Neural cell (in vitro differentiated cells): ENCODE data around the gene COL19A1. TPM values are rescaled to one million over a fixed set of nuclear protein-coding genes. Genes with fewer than 3 reads are reported as not detected.

ENCODE experiments used
- H2AFZ ChIP-seq: fragments of 200-600, 300-800 bp; sonication (generic), shearing (Covaris generic); 2 replicates; pipeline ENCODE4 v1.6.0; 2014; ENCODE audit warnings: low read depth, mild to moderate bottlenecking, antibody characterized with exemption, low read length, moderate library complexity
- H3F3A ChIP-seq: fragments of 200-600 bp; shearing (Covaris generic); 2 replicates; pipeline ENCODE4 v1.6.1; 2016; ENCODE audit warnings: mild to moderate bottlenecking, moderate library complexity, mixed read lengths, antibody characterized with exemption, low read length; ENCODE audit not compliant: insufficient read depth, poor library complexity, severe bottlenecking
- H3K27ac ChIP-seq: fragments of 200-600, 300-800 bp; sonication (generic), shearing (Covaris generic); 2 replicates; pipeline ENCODE4 v1.5.1; 2014; ENCODE audit warnings: mild to moderate bottlenecking, low read length, moderate library complexity
- H3K27me3 ChIP-seq: fragments of 300-800, 200-600 bp; sonication (generic), shearing (Covaris generic); 2 replicates; pipeline ENCODE4 v1.6.0; 2014; ENCODE audit warnings: mild to moderate bottlenecking, low read depth, low read length, moderate library complexity; ENCODE audit not compliant: insufficient read depth
- H3K36me3 ChIP-seq: fragments of 300-800, 200-600 bp; sonication (generic), shearing (Covaris generic); 2 replicates; pipeline ENCODE4 v1.5.1; 2014; ENCODE audit warnings: mild to moderate bottlenecking, antibody characterized with exemption, low read length, moderate library complexity; ENCODE audit not compliant: insufficient read depth
- H3K4me2 ChIP-seq: fragments of 300-800, 200-600 bp; sonication (generic), shearing (Covaris generic); 2 replicates; pipeline ENCODE4 v1.6.0; 2014; ENCODE audit warnings: mild to moderate bottlenecking, low read length
- H3K4me3 ChIP-seq: fragments of 300-800, 200-600 bp; sonication (generic), shearing (Covaris generic); 2 replicates; pipeline ENCODE4 v1.5.1; 2014; ENCODE audit warnings: mild to moderate bottlenecking, low read length, moderate library complexity
- H3K79me2 ChIP-seq: fragments of 200-600 bp; shearing (Covaris generic); replicated peaks from 2 replicates; pipeline ENCODE4 v1.6.0; 2014; ENCODE audit warnings: mild to moderate bottlenecking, low read length, moderate library complexity; ENCODE audit not compliant: insufficient read depth
- H3K9ac ChIP-seq: fragments of 300-800, 200-600 bp; sonication (generic), shearing (Covaris generic); 2 replicates; pipeline ENCODE4 v1.6.1; 2016; ENCODE audit warnings: mild to moderate bottlenecking, low read length, mixed read lengths
- H3K9me2 ChIP-seq: fragments of 200-600 bp; shearing (Covaris generic); 2 replicates; pipeline ENCODE4 v1.6.1; 2016; ENCODE audit warnings: mild to moderate bottlenecking, low read length, mixed read lengths; ENCODE audit not compliant: insufficient read depth
- H3K9me3 ChIP-seq: fragments of 200-600, 300-800 bp; sonication (generic), shearing (Covaris generic); 2 replicates; pipeline ENCODE4 v1.6.1; 2016; ENCODE audit warnings: mild to moderate bottlenecking, mixed run types, low read length, moderate library complexity, mixed read lengths
- H4K20me1 ChIP-seq: fragments of 200-600 bp; shearing (Covaris generic); 2 replicates; pipeline ENCODE4 v1.6.1; 2016; ENCODE audit warnings: mild to moderate bottlenecking, mixed run types; ENCODE audit not compliant: insufficient read depth
- CTCF ChIP-seq: fragments of 450-650 bp; IDR thresholded peaks from 2 replicates; pipeline ENCODE4 v1.5.1; 2014; ENCODE audit warnings: antibody characterized with exemption, mild to moderate bottlenecking, moderate library complexity; ENCODE audit not compliant: poor library complexity, severe bottlenecking
- EP300 ChIP-seq: fragments of 450-650 bp; conservative IDR thresholded peaks from 2 replicates; pipeline ENCODE4 v1.6.1; 2014; ENCODE audit warnings: antibody characterized with exemption, mild to moderate bottlenecking, moderate library complexity; ENCODE audit not compliant: poor library complexity, severe bottlenecking
- EZH2 ChIP-seq: fragments of 200-600, 300-800 bp; shearing (Covaris generic), sonication (generic); IDR thresholded peaks from 2 replicates; pipeline ENCODE4 v1.6.1; 2014; ENCODE audit warnings: antibody characterized with exemption, low read length, borderline replicate concordance, mild to moderate bottlenecking; ENCODE audit not compliant: insufficient read depth, poor library complexity, severe bottlenecking
- MXI1 ChIP-seq: fragments of 450-650 bp; conservative IDR thresholded peaks from 2 replicates; pipeline ENCODE4 v1.6.1; 2014; ENCODE audit warnings: antibody characterized with exemption, mild to moderate bottlenecking; ENCODE audit not compliant: poor library complexity, severe bottlenecking
- POLR2AphosphoS5 ChIP-seq: IDR thresholded peaks from 2 replicates; pipeline ENCODE4 v1.6.1; 2012
- RAD21 ChIP-seq: fragments of 450-650 bp; conservative IDR thresholded peaks from 2 replicates; pipeline ENCODE4 v1.6.1; 2014; ENCODE audit warnings: antibody characterized with exemption, mild to moderate bottlenecking, moderate library complexity
- REST ChIP-seq: IDR thresholded peaks from 2 replicates; pipeline ENCODE4 v1.6.1; 2012; ENCODE audit warnings: borderline replicate concordance
- SMC3 ChIP-seq: fragments of 450-650 bp; conservative IDR thresholded peaks from 2 replicates; pipeline ENCODE4 v1.6.1; 2014; ENCODE audit warnings: antibody characterized with exemption, mild to moderate bottlenecking, moderate library complexity; ENCODE audit not compliant: poor library complexity
- TAF1 ChIP-seq: IDR thresholded peaks from 2 replicates; pipeline ENCODE4 v1.6.1; 2012; ENCODE audit warnings: low read depth
- polyA plus RNA-seq: library from polyadenylated mRNA; depleted of rRNA; stranded (reverse); fragments of >200 nt; gene quantifications from 2 replicates; pipeline ENCODE4 v1.2.3, GENCODE V29; 2014

The COL19A1 gene
- polyA plus RNA-seq, 1 donor from 2014 or later = 0.24 TPM

GRCh38 chr6:70119218-70119835, 253.0 kb downstream of the COL19A1 start:
- Histone ChIP-seq H3K27ac (no peak overlapping the region), H2AFZ (no peak overlapping the region), H3K9me3 (no peaks in the 10 kb centered on the region), H3F3A (no peaks in the 10 kb centered on the region), H3K4me2 (no peak overlapping the region), H3K79me2 (no peaks in the 10 kb centered on the region), H3K4me3 (no peak overlapping the region), H3K9me2 (no peaks in the 10 kb centered on the region), H3K9ac (no peak overlapping the region), H3K27me3 (no peaks in the 10 kb centered on the region), H4K20me1 (no peaks in the 10 kb centered on the region), H3K36me3 (no peaks in the 10 kb centered on the region)
- TF ChIP-seq EP300 (no peak), TAF1 (no peak), POLR2AphosphoS5 (no peak), SMC3 (no peak), CTCF (no peak), MXI1 (no peak), REST (no peak), EZH2 (no peak), RAD21 (no peak)

GRCh38 chr6:70124443-70124842, 258.1 kb downstream of the COL19A1 start:
- Histone ChIP-seq H3K4me3 (no peak overlapping the region), H4K20me1 (no peaks in the 10 kb centered on the region), H3K4me2 (no peak overlapping the region)

More at GRCh38 chr6:70124443-70124842, 258.1 kb downstream of the COL19A1 start:
- Histone ChIP-seq H3K9me3 (no peaks in the 10 kb centered on the region), H3K27ac (no peak overlapping the region), H3F3A (no peaks in the 10 kb centered on the region), H3K9ac (no peak overlapping the region), H3K27me3 (no peaks in the 10 kb centered on the region), H3K79me2 (no peaks in the 10 kb centered on the region), H3K36me3 (no peaks in the 10 kb centered on the region), H2AFZ (no peak overlapping the region), H3K9me2 (no peaks in the 10 kb centered on the region)
- TF ChIP-seq RAD21 (no peak), POLR2AphosphoS5 (no peak), EZH2 (no peak), TAF1 (no peak), SMC3 (no peak), CTCF (no peak), MXI1 (no peak), REST (no peak), EP300 (no peak)
